Fibroblast of peridontal ligament (primary cell): ENCODE data around the gene IGLL5.

Experiments used
- DNase-seq: peaks from one replicate; pipeline ENCODE4 v3.0.0-alpha.2; 2010; ENCODE audit errors: extremely low read depth

The IGLL5 gene

GRCh38 chr22:22927196-22927887 lies 39.7 kb downstream of the IGLL5 start:
- DNase-seq = no peak

- DNase-seq = no peak
Observed at GRCh38 chr22:22927888-22928665, 40.5 kb downstream of the IGLL5 start.

GRCh38 chr22:22928666-22929380 lies 41.2 kb downstream of the IGLL5 start:
- no peak for DNase-seq

GRCh38 chr22:22929381-22930221 lies 42.0 kb downstream of the IGLL5 start:
- DNase-seq = no peak

GRCh38 chr22:22930222-22930497 lies 42.5 kb downstream of the IGLL5 start:
- DNase-seq = no peak

GRCh38 chr22:22930571-22931556 lies 43.2 kb downstream of the IGLL5 start:
- DNase-seq = no peak

GRCh38 chr22:22931557-22932270 lies 44.1 kb downstream of the IGLL5 start:
- no peak for DNase-seq

- DNase-seq = no peak
Observed at GRCh38 chr22:22932512-22932941, 44.9 kb downstream of the IGLL5 start.

GRCh38 chr22:22933100-22933806 lies 45.6 kb downstream of the IGLL5 start:
- no peak for DNase-seq

GRCh38 chr22:22933807-22934542 lies 46.4 kb downstream of the IGLL5 start:
- DNase-seq = no peak

GRCh38 chr22:22934543-22935055 lies 47.0 kb downstream of the IGLL5 start:
- no peak for DNase-seq

GRCh38 chr22:22935056-22935545 lies 47.5 kb downstream of the IGLL5 start:
- DNase-seq = no peak

GRCh38 chr22:22935546-22936157 lies 48.0 kb downstream of the IGLL5 start:
- no peak for DNase-seq

- no peak for DNase-seq
Observed at GRCh38 chr22:22936180-22936914, 48.7 kb downstream of the IGLL5 start.

- DNase-seq = no peak
Observed at GRCh38 chr22:22936915-22937656, 49.5 kb downstream of the IGLL5 start.

- no peak for DNase-seq
Observed at GRCh38 chr22:22937894-22938480, 50.4 kb downstream of the IGLL5 start.
